Prostate gland (tissue), 2 donors: ENCODE results near the gene PCDHA3.
"Not testable (repeated sequence)": the region's sequence is repeated elsewhere in the genome, so short reads cannot be mapped to it uniquely, and the experiment has no call there.

Experiments used
- CTCF ChIP-seq, 4 experiments: fragments of 200-600 bp in 2 of 4; fragments of 450-650 bp in 2 of 4; sonication (generic) in 2 of 4; IDR thresholded peaks; 1 replicate in 3 of 4; 2 replicates in 1 of 4; pipeline ENCODE4 v1.5.1; 2016 to 2019; ENCODE audit warnings: antibody characterized with exemption in 4 of 4, mild to moderate bottlenecking in 2 of 4, moderate library complexity in 2 of 4
- POLR2AphosphoS5 ChIP-seq: sonication (generic); formaldehyde crosslinking; IDR thresholded peaks from one replicate; pipeline ENCODE4 v1.6.1; 2017; ENCODE audit warnings: antibody characterized with exemption

GRCh38 chr5:140796072-140796717, 4.7 kb upstream of the PCDHA3 start:
- TF ChIP-seq POLR2AphosphoS5; CTCF (IDR thresholded peaks at IDR 0.05): not testable (repeated sequence)
